B cell (primary cell): ENCODE data around the gene HNF1B. TPM values are rescaled to one million over a fixed set of nuclear protein-coding genes. Genes with fewer than 3 reads are reported as not detected.

Experiments used
- ATAC-seq: fragments of 200-7000 bp; cut with Tn5 transposase; one replicate; pipeline ENCODE4 v1.10.0; 2021; ENCODE audit warnings: low read depth, mild to moderate bottlenecking, moderate number of reproducible peaks, moderate library complexity
- CTCF ChIA-PET: fragments of 350-600 bp; sonication (Branson Sonifier 250); formaldehyde crosslinking; loops from one replicate; lab custom pipeline; 2021; ENCODE audit warnings: antibody characterized with exemption, inconsistent platforms; lab: Charles Lee
- POLR2A ChIA-PET: fragments of 350-600 bp; sonication (Branson Sonifier 250); formaldehyde crosslinking; loops from one replicate; lab custom pipeline; 2021; ENCODE audit warnings: antibody characterized with exemption; lab: Charles Lee
- DNase-seq: peaks from one replicate; pipeline ENCODE4 v3.0.0; 2013
- H2AFZ ChIP-seq: 2 replicates; pipeline ENCODE4 v1.6.1; 2012; ENCODE audit warnings: mild to moderate bottlenecking, low read depth, low read length; ENCODE audit not compliant: insufficient read depth, poor library complexity, severe bottlenecking
- H3K27ac ChIP-seq, 2 donors: 1 replicate in 1 of 2; 2 replicates in 1 of 2; pipeline ENCODE4 v1.5.1; 2012 to 2013; ENCODE audit warnings: low read length in 2 of 2, mild to moderate bottlenecking in 2 of 2, moderate library complexity in 1 of 2
- H3K27me3 ChIP-seq, 4 experiments: fragments of 200-600 bp in 1 of 4; sonication (generic) in 1 of 4; replicated peaks in 1 of 4; 1 replicate in 2 of 4; 2 replicates in 2 of 4; pipeline versions ENCODE4 v1.6.1 to v1.7.0; 2013 to 2016; ENCODE audit warnings: low read length in 3 of 4, mild to moderate bottlenecking in 2 of 4, mixed read lengths in 1 of 4, moderate library complexity in 1 of 4; ENCODE audit not compliant: insufficient read depth in 4 of 4, control insufficient read depth in 3 of 4; ENCODE audit errors: control extremely low read depth in 1 of 4
- H3K36me3 ChIP-seq, 2 experiments: replicated peaks in 1 of 2; 1 replicate in 1 of 2; 2 replicates in 1 of 2; pipeline versions ENCODE4 v1.6.1 to v1.7.1; 2013; ENCODE audit warnings: low read length in 1 of 2; ENCODE audit not compliant: insufficient read depth in 2 of 2, control insufficient read depth in 1 of 2; ENCODE audit errors: control extremely low read depth in 1 of 2, extremely low read depth in 1 of 2
- H3K4me1 ChIP-seq, 2 donors: fragments of 200-600 bp in 1 of 2; sonication (generic) in 1 of 2; 1 replicate in 1 of 2; 2 replicates in 1 of 2; pipeline versions ENCODE4 v1.5.1 to v1.6.1; 2013 to 2017; ENCODE audit warnings: low read length in 2 of 2; ENCODE audit not compliant: control insufficient read depth in 2 of 2, insufficient read depth in 2 of 2
- H3K4me2 ChIP-seq: replicated peaks from 2 replicates; pipeline ENCODE3; 2012; ENCODE audit warnings: mild to moderate bottlenecking, low read depth, low read length; ENCODE audit not compliant: poor library complexity, severe bottlenecking
- H3K4me3 ChIP-seq, 5 experiments: fragments of 200-600 bp in 1 of 5; sonication (generic) in 1 of 5; 1 replicate in 3 of 5; 2 replicates in 2 of 5; pipeline versions ENCODE4 v1.5.1 to v1.7.0; 2011 to 2016; ENCODE audit warnings: low read length in 4 of 5, mild to moderate bottlenecking in 4 of 5, low read depth in 2 of 5, control low read depth in 1 of 5, moderate library complexity in 1 of 5; ENCODE audit not compliant: insufficient read depth in 1 of 5; ENCODE audit errors: control extremely low read depth in 1 of 5, extremely low read depth in 1 of 5
- H3K79me2 ChIP-seq: fragments of 200-600 bp; sonication (generic); one replicate; pipeline ENCODE4 v1.6.0; 2016; ENCODE audit warnings: low read length; ENCODE audit not compliant: control insufficient read depth, insufficient read depth
- H3K9ac ChIP-seq: fragments of 200-600 bp; sonication (generic); 2 replicates; pipeline ENCODE4 v1.6.1; 2017; ENCODE audit warnings: mild to moderate bottlenecking, low read length, moderate library complexity
- H3K9me3 ChIP-seq, 3 donors: one replicate each; pipeline versions ENCODE4 v1.6.1 to v1.7.1; 2013; ENCODE audit warnings: low read length in 2 of 3; ENCODE audit not compliant: control insufficient read depth in 2 of 3, insufficient read depth in 1 of 3; ENCODE audit errors: control extremely low read depth in 1 of 3
- H4K20me1 ChIP-seq: 2 replicates; pipeline ENCODE4 v1.6.0; 2012; ENCODE audit warnings: mild to moderate bottlenecking, low read length; ENCODE audit not compliant: insufficient read depth, control insufficient read depth, poor library complexity, severe bottlenecking
- H3K27ac Mint-ChIP-seq: one replicate; pipeline ENCODE4 v1.8.0; 2021; ENCODE audit warnings: mixed read lengths
- H3K27me3 Mint-ChIP-seq: one replicate; pipeline ENCODE4 v1.8.0; 2021; ENCODE audit warnings: mixed read lengths
- H3K4me1 Mint-ChIP-seq: one replicate; pipeline ENCODE4 v1.8.0; 2021; ENCODE audit warnings: mixed read lengths
- H3K4me3 Mint-ChIP-seq: one replicate; pipeline ENCODE4 v1.8.0; 2021; ENCODE audit warnings: mixed read lengths
- H3K9me3 Mint-ChIP-seq: one replicate; pipeline ENCODE4 v1.8.0; 2022; ENCODE audit warnings: mixed read lengths; ENCODE audit not compliant: insufficient read depth
- CTCF ChIP-seq: fragments of 200-600 bp; IDR thresholded peaks from one replicate; pipeline ENCODE4 v1.8.0; 2022; ENCODE audit warnings: antibody characterized with exemption, mild to moderate bottlenecking
- EZH2 ChIP-seq: IDR thresholded peaks from 2 replicates; pipeline ENCODE4 v1.6.1; 2012; ENCODE audit warnings: borderline replicate concordance, low read depth, mild to moderate bottlenecking, moderate library complexity, low read length; ENCODE audit not compliant: insufficient read depth, poor library complexity, severe bottlenecking
- WGBS: methylation state at CpG from one replicate; pipeline ENCODE4 v1.1.5; 2013; ENCODE audit warnings: missing lambda C conversion rate; ENCODE audit not compliant: insufficient coverage; 5-methylcytosine and 5-hydroxymethylcytosine counted together
- intact Hi-C: fragments of 100-400 bp; cut with micrococcal nuclease; formaldehyde crosslinking; loops from one replicate; pipeline ENCODE4 v1.10.0; 2022
- polyA plus RNA-seq: library from polyadenylated mRNA; depleted of rRNA; stranded (reverse); fragments of >200 nt; gene quantifications from 2 replicates; pipeline ENCODE4 v1.2.3, GENCODE V29; 2012
- total RNA-seq, 2 donors: library from RNA; stranded (reverse); fragments of 120-200 nt in 1 of 2; gene quantifications; 1 replicate in 1 of 2; 2 replicates in 1 of 2; pipeline versions ENCODE4 v1.2.3 to v1.2.4, GENCODE V29; 2013 to 2022

HNF1B gene
- total and polyA plus RNA-seq, 2 donors (not counting 1 experiment from before 2014, with no cell fraction given) = 1.5 TPM; not detected in 1

GRCh38 chr17:37661400-37662014, 83.4 kb downstream of the HNF1B start:
- intact Hi-C loops = no loop called here
- H2AFZ ChIP-seq = no peak overlapping the region
- Mint-ChIP-seq H3K9me3 (no peaks in the 10 kb centered on the region), H3K4me3 (no peak overlapping the region), H3K4me1 (no peaks in the 10 kb centered on the region), H3K27me3 (peaks cover 15% of the 10 kb centered on the region), H3K27ac (no peak overlapping the region)
- no peak overlapping the region for H3K27ac ChIP-seq
- H3K27me3 ChIP-seq = peaks cover 0 to 5% (median 2%) of the 10 kb centered on the region in 4 experiments
- ChIA-PET CTCF (interaction anchor here (1.1 kb wide), 2 partner anchors 13 to 154 kb away, joined by 3 read pairs; no protein-coding TSS in a partner anchor), POLR2A (no interaction called here)
- H3K4me2 ChIP-seq = no peak overlapping the region
- H3K36me3 ChIP-seq = no peaks in the 10 kb centered on the region
- H4K20me1 ChIP-seq = no peaks in the 10 kb centered on the region
- DNase-seq = no peak
- no peaks in the 10 kb centered on the region for H3K79me2 ChIP-seq
- no peaks in the 10 kb centered on the region for H3K9me3 ChIP-seq
- H3K4me3 ChIP-seq = no peak overlapping the region
- H3K9ac ChIP-seq = no peak overlapping the region
- no peak for ATAC-seq
- no peaks in the 10 kb centered on the region for H3K4me1 ChIP-seq
- TF ChIP-seq CTCF (no peak), EZH2 (no peak)
- no CpG with 5 or more reads among the region's 1 CpG for WGBS

GRCh38 chr17:37659925-37660324, 84.9 kb downstream of the HNF1B start:
- Mint-ChIP-seq H3K4me3 (no peak overlapping the region), H3K4me1 (no peaks in the 10 kb centered on the region), H3K27ac (no peak overlapping the region), H3K9me3 (no peaks in the 10 kb centered on the region), H3K27me3 (peaks cover 11% of the 10 kb centered on the region)
- no peak for TF ChIP-seq EZH2
- TF ChIP-seq CTCF = no peak
- H3K4me2 ChIP-seq = no peak overlapping the region
- H4K20me1 ChIP-seq = no peaks in the 10 kb centered on the region
- no peaks in the 10 kb centered on the region for H3K4me1 ChIP-seq
- no peak overlapping the region for H3K4me3 ChIP-seq
- no peaks in the 10 kb centered on the region for H3K9me3 ChIP-seq
- WGBS = no CpG with 5 or more reads among the region's 5 CpGs
- H2AFZ ChIP-seq = no peak overlapping the region
- no peaks in the 10 kb centered on the region for H3K79me2 ChIP-seq
- peaks cover 0 to 5% (median 2%) of the 10 kb centered on the region in 4 experiments for H3K27me3 ChIP-seq
- no peak overlapping the region for H3K27ac ChIP-seq
- ChIA-PET POLR2A (no interaction called here), CTCF (interaction anchor here (1.9 kb wide), 1 partner anchor 10 kb away, joined by 9 read pairs; no protein-coding TSS in a partner anchor)
- ATAC-seq = no peak
- DNase-seq = no peak
- no peak overlapping the region for H3K9ac ChIP-seq
- intact Hi-C loops = no loop called here
- H3K36me3 ChIP-seq = no peaks in the 10 kb centered on the region
